Measurements from ENCODE around the gene CARD9. TPM values are rescaled to one million over a fixed set of nuclear protein-coding genes. Genes with fewer than 3 reads are reported as not detected.

Gene CARD9
- total RNA-seq, 3 donors from 2014 or later (not counting 1 experiment from before 2014, with no cell fraction given): 1.6 to 4.2 (median 4.0) TPM

- peaks cover 27% of the 10 kb centered on the region for H3K36me3 ChIP-seq (ENCODE audit: control insufficient read depth, insufficient read depth, low read length)
- Mint-ChIP-seq H3K36me3 (peaks cover 7% of the 10 kb centered on the region), H3K4me1 (peaks cover 0 to 3% of the 10 kb centered on the region in 2 donors), H3K27me3 (ENCODE audit: low read depth in 2 of 2) (no peaks in the 10 kb centered on the region), H3K27ac (no peak overlapping the region), H3K4me3 (no peak overlapping the region), H3K9me3 (no peaks in the 10 kb centered on the region)
- no peak for TF ChIP-seq CTCF (IDR thresholded peaks at IDR 0.05)
- ATAC-seq: no peak
- H3K27me3 ChIP-seq (ENCODE audit: control insufficient read depth, insufficient read depth, low read length): no peaks in the 10 kb centered on the region
- H3K27ac ChIP-seq (ENCODE audit: low read length): no peak overlapping the region
- WGBS (ENCODE audit: insufficient coverage): 95% methylated on average over 11 of the region's 11 CpGs
- intact Hi-C loops (cut with micrococcal nuclease): no loop called here
- peaks cover 6% of the 10 kb centered on the region for H3K4me1 ChIP-seq (ENCODE audit: control insufficient read depth, insufficient read depth, low read length)
- no peak overlapping the region for H3K4me3 ChIP-seq (ENCODE audit: low read length)
- H3K9me3 ChIP-seq (ENCODE audit: control insufficient read depth, insufficient read depth, low read length): no peaks in the 10 kb centered on the region
- DNase-seq: no peak
Observed at GRCh38 chr9:136379401-136379800, 5.9 kb upstream of the CARD9 start.

- no peak for TF ChIP-seq CTCF (IDR thresholded peaks at IDR 0.05)
- Mint-ChIP-seq H3K4me3 (no peak overlapping the region), H3K36me3 (peaks cover 2% of the 10 kb centered on the region), H3K4me1 (no peaks in the 10 kb centered on the region), H3K27ac (no peak overlapping the region), H3K27me3 (ENCODE audit: low read depth in 2 of 2) (no peaks in the 10 kb centered on the region), H3K9me3 (no peaks in the 10 kb centered on the region)
- Histone ChIP-seq H3K9me3 (ENCODE audit: control insufficient read depth, insufficient read depth, low read length) (no peaks in the 10 kb centered on the region), H3K27ac (ENCODE audit: low read length) (no peak overlapping the region), H3K4me1 (ENCODE audit: control insufficient read depth, insufficient read depth, low read length) (peaks cover 6% of the 10 kb centered on the region), H3K4me3 (ENCODE audit: low read length) (no peak overlapping the region), H3K36me3 (ENCODE audit: control insufficient read depth, insufficient read depth, low read length) (peaks cover 27% of the 10 kb centered on the region), H3K27me3 (ENCODE audit: control insufficient read depth, insufficient read depth, low read length) (no peaks in the 10 kb centered on the region)
- ATAC-seq (no peak), DNase-seq (no peak)
- WGBS (ENCODE audit: insufficient coverage): 96% methylated on average over 18 of the region's 18 CpGs
- intact Hi-C loops (cut with micrococcal nuclease): no loop called here
Observed at GRCh38 chr9:136379003-136379287, 5.5 kb upstream of the CARD9 start.

- Mint-ChIP-seq H3K9me3 (no peaks in the 10 kb centered on the region), H3K36me3 (no peaks in the 10 kb centered on the region), H3K27ac (no peak overlapping the region), H3K27me3 (ENCODE audit: low read depth in 2 of 2) (no peaks in the 10 kb centered on the region), H3K4me1 (no peaks in the 10 kb centered on the region), H3K4me3 (no peak overlapping the region)
- WGBS (ENCODE audit: insufficient coverage): 93% methylated on average over 28 of the region's 28 CpGs
- no peaks in the 10 kb centered on the region for H3K27me3 ChIP-seq (ENCODE audit: control insufficient read depth, insufficient read depth, low read length)
- ATAC-seq: no peak
- H3K9me3 ChIP-seq (ENCODE audit: control insufficient read depth, insufficient read depth, low read length): no peaks in the 10 kb centered on the region
- H3K27ac ChIP-seq (ENCODE audit: low read length): no peak overlapping the region
- no peak for TF ChIP-seq CTCF (IDR thresholded peaks at IDR 0.05)
- H3K4me3 ChIP-seq (ENCODE audit: low read length): no peak overlapping the region
- intact Hi-C loops (cut with micrococcal nuclease): no loop called here
- H3K4me1 ChIP-seq (ENCODE audit: control insufficient read depth, insufficient read depth, low read length): peaks cover 11% of the 10 kb centered on the region
- no peak for DNase-seq
- H3K36me3 ChIP-seq (ENCODE audit: control insufficient read depth, insufficient read depth, low read length): peaks cover 27% of the 10 kb centered on the region
Observed at GRCh38 chr9:136378170-136379002, 4.9 kb upstream of the CARD9 start.
